AG09319 (cell line): ENCODE measurements around the gene HOXC10.

ENCODE experiments used
- DNase-seq: peaks from one replicate; pipeline ENCODE4 v3.0.0-alpha.2; 2010; ENCODE audit warnings: low read depth; ENCODE audit errors: extremely low read depth
- TF ChIP-seq, protein P1 (sequence below): IDR thresholded peaks from 2 replicates; pipeline ENCODE4 v1.5.1; 2011; ENCODE audit warnings: low read depth, mild to moderate bottlenecking, inconsistent platforms, low read length, moderate library complexity

HOXC10 gene

DNA sequence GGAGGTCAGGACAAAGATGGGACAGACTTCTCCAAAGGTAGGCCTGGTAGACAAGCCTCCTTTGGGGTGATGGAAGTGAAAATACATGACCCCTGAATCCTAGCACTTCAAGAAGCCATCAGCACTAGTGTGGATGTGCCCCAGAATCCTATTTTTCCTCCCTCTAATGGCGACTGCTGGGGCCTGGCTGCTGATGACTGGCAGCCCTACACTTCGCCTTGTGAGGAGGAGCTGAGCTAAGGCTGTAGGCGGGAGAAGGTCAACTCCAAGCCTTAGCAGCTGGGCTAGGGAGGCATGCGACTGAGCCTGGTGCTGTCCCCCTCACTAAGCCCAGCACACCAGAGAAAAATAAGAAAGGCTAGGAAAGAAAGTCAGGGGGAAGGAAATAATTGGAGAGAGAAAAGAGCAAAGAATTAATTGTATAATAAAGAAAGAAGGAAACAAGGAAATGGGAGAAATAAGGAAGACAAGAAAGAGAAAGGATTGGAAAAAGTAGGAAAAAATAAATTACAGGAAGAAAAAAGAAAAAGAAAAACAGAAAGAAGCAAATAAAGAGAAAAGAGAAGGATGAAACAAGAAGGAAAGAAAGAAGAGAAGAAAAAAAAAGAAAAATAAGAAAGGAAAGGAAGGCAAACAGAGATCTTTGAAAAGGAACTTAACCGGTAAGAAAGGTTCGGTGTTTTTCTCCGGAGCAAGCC lies 4.7 kb upstream of the HOXC10 start:
- TF ChIP-seq, protein P1, sequence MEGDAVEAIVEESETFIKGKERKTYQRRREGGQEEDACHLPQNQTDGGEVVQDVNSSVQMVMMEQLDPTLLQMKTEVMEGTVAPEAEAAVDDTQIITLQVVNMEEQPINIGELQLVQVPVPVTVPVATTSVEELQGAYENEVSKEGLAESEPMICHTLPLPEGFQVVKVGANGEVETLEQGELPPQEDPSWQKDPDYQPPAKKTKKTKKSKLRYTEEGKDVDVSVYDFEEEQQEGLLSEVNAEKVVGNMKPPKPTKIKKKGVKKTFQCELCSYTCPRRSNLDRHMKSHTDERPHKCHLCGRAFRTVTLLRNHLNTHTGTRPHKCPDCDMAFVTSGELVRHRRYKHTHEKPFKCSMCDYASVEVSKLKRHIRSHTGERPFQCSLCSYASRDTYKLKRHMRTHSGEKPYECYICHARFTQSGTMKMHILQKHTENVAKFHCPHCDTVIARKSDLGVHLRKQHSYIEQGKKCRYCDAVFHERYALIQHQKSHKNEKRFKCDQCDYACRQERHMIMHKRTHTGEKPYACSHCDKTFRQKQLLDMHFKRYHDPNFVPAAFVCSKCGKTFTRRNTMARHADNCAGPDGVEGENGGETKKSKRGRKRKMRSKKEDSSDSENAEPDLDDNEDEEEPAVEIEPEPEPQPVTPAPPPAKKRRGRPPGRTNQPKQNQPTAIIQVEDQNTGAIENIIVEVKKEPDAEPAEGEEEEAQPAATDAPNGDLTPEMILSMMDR = no peak
- DNase-seq = no peak

DNA sequence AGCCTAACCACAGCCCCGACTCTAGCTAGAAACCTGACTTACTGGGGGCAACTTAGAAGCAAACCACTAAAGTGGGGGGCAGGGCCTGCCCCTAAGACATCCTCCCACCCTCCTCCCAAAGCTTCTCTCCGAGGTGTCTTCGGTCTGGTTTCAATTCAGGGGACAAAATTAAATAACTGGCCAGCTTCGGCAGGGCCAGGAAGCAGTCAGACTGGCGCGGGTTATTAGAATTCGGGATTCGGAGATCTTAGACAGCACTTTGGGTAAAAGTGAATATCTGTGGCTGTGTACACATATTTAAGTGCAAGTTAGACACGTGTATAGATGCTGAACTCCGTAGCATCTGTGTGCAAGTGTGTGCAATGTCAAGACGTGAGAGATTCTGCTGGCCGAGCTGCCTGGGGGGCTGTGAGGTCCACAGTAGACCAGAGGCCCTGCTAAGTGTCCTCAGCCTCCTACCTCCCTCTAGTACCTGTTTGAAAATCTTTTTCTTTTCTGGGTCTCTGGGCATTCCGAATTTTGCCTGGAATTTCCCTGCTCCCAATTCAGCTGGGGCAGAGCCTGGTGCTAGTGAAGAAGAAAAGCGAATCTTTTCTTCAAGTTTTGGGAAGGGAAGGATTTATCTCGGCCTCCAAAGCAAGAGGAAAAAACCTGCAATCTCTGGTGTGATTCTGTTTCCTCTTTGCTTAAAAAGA lies 4.0 kb upstream of the HOXC10 start:
- TF ChIP-seq, protein P1 = no peak
- DNase-seq = no peak

DNA sequence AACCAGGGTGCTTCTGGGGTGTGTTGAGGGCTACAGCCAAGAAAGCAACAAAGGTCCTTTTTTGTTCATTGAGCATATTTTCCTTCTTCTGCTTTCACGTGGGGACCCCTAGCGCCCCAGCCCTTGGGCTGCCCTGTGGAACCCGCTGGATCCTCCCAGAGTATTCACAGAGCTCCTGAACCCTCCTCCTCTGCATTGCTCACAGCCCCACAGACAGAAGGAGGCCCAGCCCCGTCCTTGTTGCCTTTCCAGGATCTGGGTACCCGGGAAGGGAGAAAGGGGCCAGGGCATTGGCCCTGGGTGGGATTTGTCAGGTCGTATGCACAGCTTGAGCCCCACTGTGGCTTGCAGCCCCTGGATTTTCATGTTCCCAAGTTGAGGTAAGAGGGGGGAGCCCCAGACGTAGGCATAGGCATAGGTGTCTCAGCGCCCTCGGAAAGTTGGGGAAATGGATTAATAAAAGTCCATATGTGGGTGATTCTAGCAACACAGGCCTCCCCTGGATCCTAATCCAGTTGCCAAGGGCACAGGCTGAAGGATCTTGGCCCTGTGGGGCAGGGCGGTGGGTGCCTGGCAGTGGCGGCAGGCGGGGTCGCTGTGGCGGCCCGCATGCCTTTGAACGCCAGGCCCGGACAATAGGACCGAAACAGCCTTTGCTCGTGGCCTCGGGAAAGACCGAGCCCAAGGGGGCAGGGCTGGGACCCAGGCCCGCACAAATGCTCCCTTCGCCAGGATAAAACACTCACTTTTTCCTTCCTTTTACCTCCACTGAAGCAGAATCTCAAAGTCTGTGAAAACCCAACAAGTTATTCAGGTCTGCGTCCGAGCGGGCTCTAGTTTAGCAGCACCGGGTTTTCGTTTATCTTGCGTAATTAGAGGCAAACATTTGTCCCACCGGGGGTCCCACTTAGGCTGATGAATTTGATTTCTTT lies 3.0 kb upstream of the HOXC10 start:
- DNase-seq = no peak
- TF ChIP-seq, protein P1 = no peak

DNA sequence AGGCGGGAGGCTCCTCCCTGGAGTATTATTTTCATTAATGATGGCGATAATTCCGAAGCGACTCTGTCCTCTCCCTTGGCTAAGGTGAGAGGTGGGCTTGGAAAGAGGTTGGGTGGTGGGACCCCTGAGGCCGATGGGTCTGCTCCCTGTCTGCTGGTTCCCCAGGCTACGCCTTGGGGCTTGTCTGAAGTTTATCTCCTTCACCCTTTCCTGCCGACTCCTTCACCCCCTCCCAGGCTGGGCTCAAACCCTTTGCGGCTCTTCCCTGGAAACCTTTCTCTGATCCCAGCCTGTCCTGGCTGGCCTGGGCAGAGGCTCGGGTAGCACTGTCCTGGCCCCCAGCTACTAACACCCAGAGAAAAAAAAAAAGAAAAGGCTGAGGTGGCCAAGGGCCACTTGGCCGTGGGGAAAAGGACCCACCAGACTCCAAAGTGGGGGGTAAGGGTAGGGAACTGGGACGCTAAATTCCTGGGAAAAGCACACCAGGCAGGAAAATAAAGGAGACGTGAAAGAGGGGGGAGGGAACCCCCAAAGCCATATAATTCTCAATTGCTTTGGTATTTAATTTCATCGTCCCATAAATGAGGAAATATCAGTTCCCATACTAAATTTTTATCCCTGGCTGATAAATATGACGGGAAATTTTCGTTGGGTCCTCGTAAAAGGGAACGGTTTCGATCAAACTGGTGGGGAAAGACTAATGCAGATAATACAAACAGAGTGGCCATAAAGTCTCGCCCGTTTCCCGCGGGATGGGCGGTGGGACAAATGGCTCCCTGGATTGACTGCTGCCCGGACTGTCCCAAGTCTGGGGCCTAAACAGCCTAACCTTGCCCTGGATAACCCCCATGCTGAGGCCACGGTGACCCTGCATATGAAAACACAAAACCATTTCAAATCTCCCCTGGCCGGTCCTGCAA lies 2.0 kb upstream of the HOXC10 start:
- no peak for DNase-seq
- TF ChIP-seq, protein P1 = no peak

DNA sequence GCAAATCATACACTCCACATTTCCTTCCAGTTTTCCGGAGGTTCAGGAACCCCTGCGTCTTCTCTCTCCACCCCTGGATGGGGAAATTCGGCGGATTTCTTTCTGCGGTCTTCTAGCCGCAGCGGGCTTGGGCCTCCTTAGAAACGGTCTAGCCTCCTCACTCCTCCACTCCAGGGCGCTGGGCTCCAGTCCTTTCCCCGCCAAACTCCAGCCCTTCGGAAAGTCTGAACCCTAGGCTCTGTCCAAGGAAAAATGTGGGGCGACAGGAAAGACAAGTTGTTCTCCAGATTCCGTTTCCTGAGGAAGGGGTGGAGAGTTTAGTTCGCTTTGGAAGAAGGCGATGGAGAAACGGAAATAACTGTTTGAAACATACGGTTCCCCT lies 1.4 kb upstream of the HOXC10 start:
- TF ChIP-seq, protein P1 = no peak
- no peak for DNase-seq

DNA sequence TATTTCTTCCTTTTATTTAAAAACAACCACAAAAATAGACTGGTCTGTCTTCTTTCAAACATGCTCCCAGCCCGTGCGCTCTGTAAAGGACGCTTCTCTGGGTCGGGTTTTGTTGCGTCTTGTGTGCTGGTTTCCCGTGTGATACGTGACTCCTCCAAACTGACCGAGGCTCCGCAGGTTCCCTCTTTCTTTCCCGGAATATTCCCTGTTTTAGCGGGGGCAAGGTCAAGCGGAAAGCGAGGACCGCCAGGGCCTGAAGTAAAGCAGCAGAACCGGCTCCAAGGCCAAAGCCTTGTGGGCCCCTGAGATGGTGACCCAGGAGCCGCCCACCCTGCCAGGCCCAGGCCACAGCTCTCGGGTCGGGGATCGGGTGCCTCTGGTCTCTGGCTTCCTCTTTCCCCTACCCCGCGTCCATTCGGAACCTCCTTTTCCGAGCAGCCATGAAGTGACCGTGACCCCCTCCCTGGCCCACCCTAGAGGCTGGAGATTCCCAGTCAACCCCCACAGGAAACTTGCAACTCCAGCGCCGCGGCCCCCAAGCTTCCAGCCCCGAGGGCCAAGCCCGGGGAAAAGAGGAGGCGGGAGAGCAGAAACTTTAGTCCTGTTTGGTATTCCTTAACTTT lies 885 bp upstream of the HOXC10 start:
- TF ChIP-seq, protein P1 = no peak
- no peak for DNase-seq
